K562 (cell line): ENCODE measurements around the gene KASH5. TPM values are rescaled to one million over a fixed set of nuclear protein-coding genes. Genes with fewer than 3 reads are reported as not detected.

Experiments used
- ATAC-seq: fragments of 200-7000 bp; cut with Tn5 transposase; 3 replicates; pipeline ENCODE4 v1.9.1; 2020; ENCODE audit warnings: moderate library complexity
- BruUV-seq: library from RNA; stranded (reverse); fragments of 400-500 nt; replicated peaks from 2 replicates; lab custom pipeline; 2021; lab: Mats Ljungman, UMichigan
- CTCF ChIA-PET: fragments of 300-600 bp; formaldehyde crosslinking; extraction: SDS; loops from one replicate; lab custom pipeline; 2021; ENCODE audit warnings: low intra/inter-chr PET ratio; lab: Yijun Ruan, JAX
- POLR2A ChIA-PET: fragments of 300-600, 350-650 bp; sonication (Branson Sonifier 250); formaldehyde crosslinking; extraction: SDS; loops from one replicate; lab custom pipeline; 2021; ENCODE audit warnings: antibody characterized with exemption, inconsistent platforms; lab: Yijun Ruan, JAX
- DNase-seq, 4 experiments: peaks; one replicate each; pipeline versions ENCODE4 v3.0.0 to v3.0.0-alpha.2; 2011 to 2018; ENCODE audit warnings: low spot score in 3 of 4, mixed read lengths in 3 of 4; ENCODE audit errors: extremely low read depth in 1 of 4
- FAIRE-seq: peaks from 2 replicates; lab custom pipeline; 2011; peaks lifted over from hg19 to GRCh38; lab: Jason Lieb, UNC
- H2AFZ ChIP-seq: 2 replicates; pipeline ENCODE4 v1.6.0; 2011; ENCODE audit warnings: low read depth, low read length, control low read depth, inconsistent platforms
- H3K27ac ChIP-seq: fragments of 200-600 bp; 3 replicates; pipeline ENCODE4 v1.8.0; 2011; ENCODE audit warnings: low read depth, mild to moderate bottlenecking, control low read depth, inconsistent platforms, low read length, moderate library complexity, mixed read lengths; ENCODE audit errors: extremely low read depth
- H3K27me3 ChIP-seq, 2 experiments: fragments of 300-600 bp in 1 of 2; 2 replicates in 1 of 2; 3 replicates in 1 of 2; pipeline versions ENCODE4 v1.6.0 to v1.8.0; 2011; ENCODE audit warnings: inconsistent platforms in 2 of 2, low read length in 2 of 2, mild to moderate bottlenecking in 1 of 2, mixed read lengths in 1 of 2, moderate library complexity in 1 of 2; ENCODE audit not compliant: control insufficient read depth in 2 of 2, insufficient read depth in 2 of 2
- H3K36me3 ChIP-seq: fragments of 300-600 bp; 3 replicates; pipeline ENCODE4 v1.8.0; 2011; ENCODE audit warnings: mild to moderate bottlenecking, low read length, inconsistent platforms; ENCODE audit not compliant: control insufficient read depth, insufficient read depth
- H3K4me1 ChIP-seq, 2 experiments: fragments of 200-600 bp in 1 of 2; replicated peaks in 1 of 2; 2 replicates in 1 of 2; 3 replicates in 1 of 2; pipeline versions ENCODE4 v1.5.1 to v1.8.0; 2011; ENCODE audit warnings: inconsistent platforms in 2 of 2, low read length in 2 of 2, mild to moderate bottlenecking in 1 of 2, mixed read lengths in 1 of 2, moderate library complexity in 1 of 2; ENCODE audit not compliant: control insufficient read depth in 2 of 2, insufficient read depth in 2 of 2
- H3K4me2 ChIP-seq: 2 replicates; pipeline ENCODE4 v1.6.1; 2011; ENCODE audit warnings: low read length, control low read depth, inconsistent platforms, mixed read lengths; ENCODE audit not compliant: insufficient read depth
- H3K4me3 ChIP-seq: fragments of 200-600 bp; sonication (generic), shearing (Covaris generic); 2 replicates; pipeline ENCODE4 v1.5.1; 2016; ENCODE audit warnings: control low read depth, inconsistent platforms
- H3K79me2 ChIP-seq: fragments of 200-600 bp; 3 replicates; pipeline ENCODE4 v1.8.0; 2011; ENCODE audit warnings: low read length, inconsistent platforms; ENCODE audit not compliant: control insufficient read depth, insufficient read depth
- H3K9ac ChIP-seq, 2 experiments: 2 replicates each; pipeline versions ENCODE4 v1.6.0 to v1.6.1; 2011; ENCODE audit warnings: low read depth in 2 of 2, low read length in 2 of 2, control low read depth in 1 of 2, inconsistent platforms in 1 of 2, mild to moderate bottlenecking in 1 of 2, mixed read lengths in 1 of 2; ENCODE audit not compliant: insufficient read depth in 1 of 2
- H3K9me1 ChIP-seq: one replicate; pipeline ENCODE4 v1.6.0; 2011; ENCODE audit warnings: inconsistent platforms, mild to moderate bottlenecking, low read length, moderate library complexity; ENCODE audit not compliant: control insufficient read depth, insufficient read depth
- H3K9me3 ChIP-seq: replicated peaks from 2 replicates; pipeline ENCODE4 v1.5.1; 2011; ENCODE audit warnings: low read depth, low read length, inconsistent platforms; ENCODE audit not compliant: control insufficient read depth, insufficient read depth
- H4K20me1 ChIP-seq: replicated peaks from 2 replicates; pipeline ENCODE4 v1.6.1; 2011; ENCODE audit warnings: low read length, inconsistent platforms, mixed read lengths; ENCODE audit not compliant: control insufficient read depth, insufficient read depth
- CTBP1 ChIP-seq: fragments of 450-650 bp; IDR thresholded peaks from 2 replicates; pipeline ENCODE4 v1.6.1; 2016; ENCODE audit warnings: borderline replicate concordance
- FOXK2 ChIP-seq, 2 experiments: fragments of 450-650 bp; IDR thresholded peaks in 1 of 2; conservative IDR thresholded peaks in 1 of 2; 2 replicates each; pipeline ENCODE4 v1.6.1; 2016; ENCODE audit warnings: low read depth in 2 of 2, mild to moderate bottlenecking in 1 of 2
- NKRF ChIP-seq: fragments of 450-650 bp; IDR thresholded peaks from 2 replicates; pipeline ENCODE4 v1.6.1; 2016; ENCODE audit warnings: borderline replicate concordance
- ZBTB7A ChIP-seq: IDR thresholded peaks from 2 replicates; pipeline ENCODE4 v1.6.1; 2011; ENCODE audit warnings: low read depth, mild to moderate bottlenecking, low read length, moderate library complexity, borderline replicate concordance; ENCODE audit not compliant: control insufficient read depth
- ZNF239 ChIP-seq: fragments of 250-450 bp; sonication (Bioruptor Pico); IDR thresholded peaks from 2 replicates; pipeline ENCODE4 v1.4.0; 2020; ENCODE audit warnings: mild to moderate bottlenecking
- WGBS: fragments of 100-300 bp; shearing (Covaris generic); methylation state at CpG from one replicate; pipeline ENCODE4 v1.1.6; 2016; ENCODE audit warnings: low coverage, mixed read lengths; ENCODE audit not compliant: insufficient coverage; ENCODE audit errors: missing lambda C conversion rate; 5-methylcytosine and 5-hydroxymethylcytosine counted together
- in situ Hi-C: fragments of 300-500 bp; cut with MboI; formaldehyde crosslinking; loops from 4 replicates; pipeline ENCODE4 v1.15.0; 2018; ENCODE audit warnings: inconsistent platforms, mixed read lengths
- intact Hi-C: fragments of 100-400 bp; cut with micrococcal nuclease; formaldehyde crosslinking; loops from 2 replicates; pipeline ENCODE4 v1.14.2; 2022
- polyA plus RNA-seq, 8 experiments: library from polyadenylated mRNA; depleted of rRNA in 4 of 8; stranded (reverse) in 5 of 8; unstranded in 3 of 8; fragments of >200 nt; fragmentation: Nextera tagmentation in 2 of 8; fragmentation: Illumina TruSeq in 1 of 8; extraction: Ambion mirVana in 2 of 8; extraction: Trizol in 1 of 8; gene quantifications; 2 replicates each; pipeline versions ENCODE4 v1.2.1 to v1.2.3, GENCODE V29; 2011 to 2014; ENCODE audit warnings: inconsistent platforms in 1 of 8, missing spikeins in 1 of 8
- total RNA-seq, 7 experiments: library from RNA; depleted of rRNA in 6 of 7; stranded (reverse); fragments of >200 nt in 6 of 7; fragmentation: Illumina TruSeq in 2 of 7; extraction: Trizol in 2 of 7; gene quantifications; 2 replicates each; pipeline versions ENCODE4 v1.2.1 to v1.2.3, GENCODE V29; 2011 to 2021; ENCODE audit warnings: low replicate concordance in 1 of 7
- TF ChIP-seq, protein P1 (sequence below): fragments of 200-800 bp; sonication (Bioruptor generic); IDR thresholded peaks from 2 replicates; pipeline ENCODE4 v1.6.1; 2017; ENCODE audit warnings: missing genetic modification characterization, missing compliant biosample characterization

The KASH5 gene
- total and polyA plus RNA-seq, 9 of the 15 experiments (the other 6 are each of a cell fraction or from before 2014, with no cell fraction given), result 0.07 to 0.84 (median 0.34) TPM; not detected in 1

GRCh38 chr19:49423985-49424303, 35.9 kb downstream of the KASH5 start (continued):
- TF ChIP-seq ZNF239, result no peak
- 0 out of 2 replicates have a peak, but pooled peaks have one; percentile 18 for TF ChIP-seq CTBP1
- TF ChIP-seq NKRF, result 0 out of 2 replicates have a peak, but pooled peaks have one; percentile 9
- TF ChIP-seq, protein P1, sequence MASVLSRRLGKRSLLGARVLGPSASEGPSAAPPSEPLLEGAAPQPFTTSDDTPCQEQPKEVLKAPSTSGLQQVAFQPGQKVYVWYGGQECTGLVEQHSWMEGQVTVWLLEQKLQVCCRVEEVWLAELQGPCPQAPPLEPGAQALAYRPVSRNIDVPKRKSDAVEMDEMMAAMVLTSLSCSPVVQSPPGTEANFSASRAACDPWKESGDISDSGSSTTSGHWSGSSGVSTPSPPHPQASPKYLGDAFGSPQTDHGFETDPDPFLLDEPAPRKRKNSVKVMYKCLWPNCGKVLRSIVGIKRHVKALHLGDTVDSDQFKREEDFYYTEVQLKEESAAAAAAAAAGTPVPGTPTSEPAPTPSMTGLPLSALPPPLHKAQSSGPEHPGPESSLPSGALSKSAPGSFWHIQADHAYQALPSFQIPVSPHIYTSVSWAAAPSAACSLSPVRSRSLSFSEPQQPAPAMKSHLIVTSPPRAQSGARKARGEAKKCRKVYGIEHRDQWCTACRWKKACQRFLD (CRISPR knock-in tag), result no peak
- TF ChIP-seq, all 486 proteins: peak for 7

DNA sequence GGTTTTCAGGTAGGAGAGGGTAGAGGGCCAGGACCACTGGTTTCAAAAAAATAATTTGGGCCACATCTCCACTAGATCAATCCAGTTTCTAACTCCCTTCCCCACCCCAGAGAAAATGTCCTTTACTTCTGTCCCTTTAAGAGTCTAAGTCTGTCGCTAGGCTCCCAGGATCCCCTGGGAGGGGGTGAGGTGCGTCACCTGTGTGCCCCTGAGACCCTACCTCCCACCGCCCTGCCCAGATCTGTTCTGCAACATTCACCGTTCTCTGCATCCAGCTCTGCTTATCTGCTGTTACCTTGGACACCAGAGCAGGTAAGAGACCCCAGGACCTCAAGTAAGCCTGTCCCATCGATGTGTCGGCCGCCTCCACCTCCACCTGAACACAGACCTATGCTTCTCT, 37.1 kb downstream of the KASH5 start, which contains the start of gene GFY:
Gene GFY (plus strand): TSS at position 211 of the 400 bp plus-strand sequence. CDS start 1,043 bp downstream, outside the sequence.
- FAIRE-seq (no peak), ATAC-seq (no peak), DNase-seq (no peak)
- Histone ChIP-seq H4K20me1 (no peaks in the 10 kb centered on the region), H3K9me1 (no peaks in the 10 kb centered on the region), H3K27me3 (no peaks in the 10 kb centered on the region), H3K4me1 (peaks cover 53 to 75% of the 10 kb centered on the region in 2 experiments), H3K9ac (peak within 1 kb of the TSS in 1 of 2 experiments; percentile 86; a peak in 2 of 4 replicates), H3K79me2 (no peaks in the 10 kb centered on the region), H3K27ac (peak within 1 kb of the TSS; percentile 11; the same call in 1 of the 3 replicates), H3K9me3 (no peaks in the 10 kb centered on the region), H3K4me3 (peak within 1 kb of the TSS; percentile 24), H3K36me3 (no peaks in the 10 kb centered on the region; the same call in 2 of the 3 replicates), H3K4me2 (peak within 1 kb of the TSS; percentile 76), H2AFZ (peak within 1 kb of the TSS; percentile 83)
- BruUV-seq, result no TSS peak
- in situ Hi-C loops (no loop called here), intact Hi-C loops (no loop called here)
- ChIA-PET CTCF (no interaction called here), POLR2A (interaction anchor here (0.6 to 1.3 kb wide), 5 partner anchors 16 to 1643 kb away, joined by 3 to 5 read pairs (median 3); no protein-coding TSS in a partner anchor)
- TF ChIP-seq FOXK2 (conservative IDR thresholded peaks at IDR 0.05 in 1 of 2, IDR thresholded peaks at IDR 0.05 in 1 of 2; ENCODE audit: low read depth in 2 of 2) (no peak), ZBTB7A (peak; percentile 51; the same call in 1 of the 2 replicates)
- WGBS, result 40% methylated on average over 7 of the region's 7 CpGs
